B cell (primary cell): ENCODE measurements around the gene RUVBL1. TPM values are rescaled to one million over a fixed set of nuclear protein-coding genes. Genes with fewer than 3 reads are reported as not detected.

ENCODE experiments used
- ATAC-seq: fragments of 200-7000 bp; cut with Tn5 transposase; one replicate; pipeline ENCODE4 v1.10.0; 2021; ENCODE audit warnings: low read depth, mild to moderate bottlenecking, moderate number of reproducible peaks, moderate library complexity
- CTCF ChIA-PET: fragments of 350-600 bp; sonication (Branson Sonifier 250); formaldehyde crosslinking; loops from one replicate; lab custom pipeline; 2021; ENCODE audit warnings: antibody characterized with exemption, inconsistent platforms; lab: Charles Lee
- POLR2A ChIA-PET: fragments of 350-600 bp; sonication (Branson Sonifier 250); formaldehyde crosslinking; loops from one replicate; lab custom pipeline; 2021; ENCODE audit warnings: antibody characterized with exemption; lab: Charles Lee
- DNase-seq: peaks from one replicate; pipeline ENCODE4 v3.0.0; 2013
- H2AFZ ChIP-seq: 2 replicates; pipeline ENCODE4 v1.6.1; 2012; ENCODE audit warnings: mild to moderate bottlenecking, low read depth, low read length; ENCODE audit not compliant: insufficient read depth, poor library complexity, severe bottlenecking
- H3K27ac ChIP-seq, 2 donors: 1 replicate in 1 of 2; 2 replicates in 1 of 2; pipeline ENCODE4 v1.5.1; 2012 to 2013; ENCODE audit warnings: low read length in 2 of 2, mild to moderate bottlenecking in 2 of 2, moderate library complexity in 1 of 2
- H3K27me3 ChIP-seq, 4 experiments: fragments of 200-600 bp in 1 of 4; sonication (generic) in 1 of 4; replicated peaks in 1 of 4; 1 replicate in 2 of 4; 2 replicates in 2 of 4; pipeline versions ENCODE4 v1.6.1 to v1.7.0; 2013 to 2016; ENCODE audit warnings: low read length in 3 of 4, mild to moderate bottlenecking in 2 of 4, mixed read lengths in 1 of 4, moderate library complexity in 1 of 4; ENCODE audit not compliant: insufficient read depth in 4 of 4, control insufficient read depth in 3 of 4; ENCODE audit errors: control extremely low read depth in 1 of 4
- H3K36me3 ChIP-seq, 2 experiments: replicated peaks in 1 of 2; 1 replicate in 1 of 2; 2 replicates in 1 of 2; pipeline versions ENCODE4 v1.6.1 to v1.7.1; 2013; ENCODE audit warnings: low read length in 1 of 2; ENCODE audit not compliant: insufficient read depth in 2 of 2, control insufficient read depth in 1 of 2; ENCODE audit errors: control extremely low read depth in 1 of 2, extremely low read depth in 1 of 2
- H3K4me1 ChIP-seq, 2 donors: fragments of 200-600 bp in 1 of 2; sonication (generic) in 1 of 2; 1 replicate in 1 of 2; 2 replicates in 1 of 2; pipeline versions ENCODE4 v1.5.1 to v1.6.1; 2013 to 2017; ENCODE audit warnings: low read length in 2 of 2; ENCODE audit not compliant: control insufficient read depth in 2 of 2, insufficient read depth in 2 of 2
- H3K4me2 ChIP-seq: replicated peaks from 2 replicates; pipeline ENCODE3; 2012; ENCODE audit warnings: mild to moderate bottlenecking, low read depth, low read length; ENCODE audit not compliant: poor library complexity, severe bottlenecking
- H3K4me3 ChIP-seq, 5 experiments: fragments of 200-600 bp in 1 of 5; sonication (generic) in 1 of 5; 1 replicate in 3 of 5; 2 replicates in 2 of 5; pipeline versions ENCODE4 v1.5.1 to v1.7.0; 2011 to 2016; ENCODE audit warnings: low read length in 4 of 5, mild to moderate bottlenecking in 4 of 5, low read depth in 2 of 5, control low read depth in 1 of 5, moderate library complexity in 1 of 5; ENCODE audit not compliant: insufficient read depth in 1 of 5; ENCODE audit errors: control extremely low read depth in 1 of 5, extremely low read depth in 1 of 5
- H3K79me2 ChIP-seq: fragments of 200-600 bp; sonication (generic); one replicate; pipeline ENCODE4 v1.6.0; 2016; ENCODE audit warnings: low read length; ENCODE audit not compliant: control insufficient read depth, insufficient read depth
- H3K9ac ChIP-seq: fragments of 200-600 bp; sonication (generic); 2 replicates; pipeline ENCODE4 v1.6.1; 2017; ENCODE audit warnings: mild to moderate bottlenecking, low read length, moderate library complexity
- H3K9me3 ChIP-seq, 3 donors: one replicate each; pipeline versions ENCODE4 v1.6.1 to v1.7.1; 2013; ENCODE audit warnings: low read length in 2 of 3; ENCODE audit not compliant: control insufficient read depth in 2 of 3, insufficient read depth in 1 of 3; ENCODE audit errors: control extremely low read depth in 1 of 3
- H4K20me1 ChIP-seq: 2 replicates; pipeline ENCODE4 v1.6.0; 2012; ENCODE audit warnings: mild to moderate bottlenecking, low read length; ENCODE audit not compliant: insufficient read depth, control insufficient read depth, poor library complexity, severe bottlenecking
- H3K27ac Mint-ChIP-seq: one replicate; pipeline ENCODE4 v1.8.0; 2021; ENCODE audit warnings: mixed read lengths
- H3K27me3 Mint-ChIP-seq: one replicate; pipeline ENCODE4 v1.8.0; 2021; ENCODE audit warnings: mixed read lengths
- H3K4me1 Mint-ChIP-seq: one replicate; pipeline ENCODE4 v1.8.0; 2021; ENCODE audit warnings: mixed read lengths
- H3K4me3 Mint-ChIP-seq: one replicate; pipeline ENCODE4 v1.8.0; 2021; ENCODE audit warnings: mixed read lengths
- H3K9me3 Mint-ChIP-seq: one replicate; pipeline ENCODE4 v1.8.0; 2022; ENCODE audit warnings: mixed read lengths; ENCODE audit not compliant: insufficient read depth
- EZH2 ChIP-seq: IDR thresholded peaks from 2 replicates; pipeline ENCODE4 v1.6.1; 2012; ENCODE audit warnings: borderline replicate concordance, low read depth, mild to moderate bottlenecking, moderate library complexity, low read length; ENCODE audit not compliant: insufficient read depth, poor library complexity, severe bottlenecking
- WGBS: methylation state at CpG from one replicate; pipeline ENCODE4 v1.1.5; 2013; ENCODE audit warnings: missing lambda C conversion rate; ENCODE audit not compliant: insufficient coverage; 5-methylcytosine and 5-hydroxymethylcytosine counted together
- intact Hi-C: fragments of 100-400 bp; cut with micrococcal nuclease; formaldehyde crosslinking; loops from one replicate; pipeline ENCODE4 v1.10.0; 2022
- polyA plus RNA-seq: library from polyadenylated mRNA; depleted of rRNA; stranded (reverse); fragments of >200 nt; gene quantifications from 2 replicates; pipeline ENCODE4 v1.2.3, GENCODE V29; 2012
- total RNA-seq, 2 donors: library from RNA; stranded (reverse); fragments of 120-200 nt in 1 of 2; gene quantifications; 1 replicate in 1 of 2; 2 replicates in 1 of 2; pipeline versions ENCODE4 v1.2.3 to v1.2.4, GENCODE V29; 2013 to 2022
- TF ChIP-seq, protein P1 (sequence below): fragments of 200-600 bp; IDR thresholded peaks from one replicate; pipeline ENCODE4 v1.8.0; 2022; ENCODE audit warnings: antibody characterized with exemption, mild to moderate bottlenecking

RUVBL1 gene
- total and polyA plus RNA-seq, 2 donors (not counting 1 experiment from before 2014, with no cell fraction given), result 20.4 to 20.5 TPM

DNA sequence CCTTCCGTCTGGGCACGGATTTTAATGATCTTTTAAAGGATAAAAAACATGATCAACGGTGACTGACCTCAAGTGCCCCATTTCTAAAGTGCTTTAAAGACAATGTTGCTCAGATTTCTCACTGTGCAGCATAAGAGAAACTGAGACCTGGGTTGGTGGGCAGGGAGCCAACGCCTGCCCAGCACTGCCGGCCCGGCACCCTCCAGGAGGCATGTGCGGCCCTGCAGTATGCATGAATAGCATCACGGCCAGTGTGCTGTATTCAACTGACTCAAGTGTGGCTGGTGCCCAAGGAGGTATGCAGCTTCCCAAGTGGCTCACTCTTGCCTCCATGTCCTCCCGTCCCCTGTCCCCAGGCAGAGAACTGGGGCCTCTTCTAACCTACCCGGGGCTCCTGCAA lies 41.1 kb downstream of the RUVBL1 start:
- Mint-ChIP-seq H3K27me3 (no peaks in the 10 kb centered on the region), H3K9me3 (no peaks in the 10 kb centered on the region), H3K4me1 (peaks cover 2% of the 10 kb centered on the region), H3K4me3 (no peak overlapping the region), H3K27ac (no peak overlapping the region)
- H3K27me3 ChIP-seq, result no peaks in the 10 kb centered on the region
- peaks cover 0 to 50% of the 10 kb centered on the region in 2 experiments for H3K36me3 ChIP-seq
- no peaks in the 10 kb centered on the region for H3K9me3 ChIP-seq
- TF ChIP-seq, protein P1, sequence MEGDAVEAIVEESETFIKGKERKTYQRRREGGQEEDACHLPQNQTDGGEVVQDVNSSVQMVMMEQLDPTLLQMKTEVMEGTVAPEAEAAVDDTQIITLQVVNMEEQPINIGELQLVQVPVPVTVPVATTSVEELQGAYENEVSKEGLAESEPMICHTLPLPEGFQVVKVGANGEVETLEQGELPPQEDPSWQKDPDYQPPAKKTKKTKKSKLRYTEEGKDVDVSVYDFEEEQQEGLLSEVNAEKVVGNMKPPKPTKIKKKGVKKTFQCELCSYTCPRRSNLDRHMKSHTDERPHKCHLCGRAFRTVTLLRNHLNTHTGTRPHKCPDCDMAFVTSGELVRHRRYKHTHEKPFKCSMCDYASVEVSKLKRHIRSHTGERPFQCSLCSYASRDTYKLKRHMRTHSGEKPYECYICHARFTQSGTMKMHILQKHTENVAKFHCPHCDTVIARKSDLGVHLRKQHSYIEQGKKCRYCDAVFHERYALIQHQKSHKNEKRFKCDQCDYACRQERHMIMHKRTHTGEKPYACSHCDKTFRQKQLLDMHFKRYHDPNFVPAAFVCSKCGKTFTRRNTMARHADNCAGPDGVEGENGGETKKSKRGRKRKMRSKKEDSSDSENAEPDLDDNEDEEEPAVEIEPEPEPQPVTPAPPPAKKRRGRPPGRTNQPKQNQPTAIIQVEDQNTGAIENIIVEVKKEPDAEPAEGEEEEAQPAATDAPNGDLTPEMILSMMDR, result no peak
- TF ChIP-seq EZH2, result no peak
- no peaks in the 10 kb centered on the region for H4K20me1 ChIP-seq
- H3K4me2 ChIP-seq, result no peak overlapping the region
- CTCF ChIA-PET, result interaction anchor here (1.5 kb wide), 1 partner anchor 13 kb away, joined by 4 read pairs; no protein-coding TSS in a partner anchor
- no peak overlapping the region for H3K4me3 ChIP-seq
- H3K4me1 ChIP-seq, result peaks cover under 1 to 4% of the 10 kb centered on the region in 2 donors
- H3K27ac ChIP-seq, result no peak overlapping the region
- ATAC-seq (no peak), DNase-seq (no peak)
- intact Hi-C loops, result no loop called here
- 97% methylated on average over 8 of the region's 10 CpGs for WGBS
- H3K79me2 ChIP-seq, result no peaks in the 10 kb centered on the region
- no peak overlapping the region for H2AFZ ChIP-seq
- POLR2A ChIA-PET, result no interaction called here
- no peak overlapping the region for H3K9ac ChIP-seq

DNA sequence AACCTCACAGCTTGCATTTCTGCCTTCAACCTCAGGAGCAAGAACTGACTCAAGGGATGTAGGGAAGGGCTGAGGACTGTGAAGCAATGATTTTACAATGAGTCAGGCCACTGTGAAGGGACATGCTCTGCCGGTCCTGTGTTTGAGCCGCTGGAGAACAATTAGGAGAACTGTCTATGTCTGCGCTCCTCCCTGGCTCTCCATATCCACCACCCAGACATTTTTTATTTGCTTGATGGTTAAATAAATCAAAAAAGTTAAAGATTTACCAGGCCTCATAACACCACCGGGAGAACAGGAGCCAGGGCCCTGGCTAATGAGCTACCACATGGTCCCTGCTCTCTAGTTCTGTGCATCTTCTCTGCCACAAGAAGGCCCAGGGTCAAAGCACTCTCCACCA lies 41.8 kb downstream of the RUVBL1 start:
- Histone ChIP-seq H3K9me3 (no peaks in the 10 kb centered on the region), H3K4me1 (peaks cover 6 to 10% of the 10 kb centered on the region in 2 donors), H3K4me2 (no peak overlapping the region), H3K9ac (no peak overlapping the region), H4K20me1 (no peaks in the 10 kb centered on the region), H3K27ac (no peak overlapping the region), H3K4me3 (no peak overlapping the region), H3K36me3 (peaks cover 0 to 43% of the 10 kb centered on the region in 2 experiments), H3K27me3 (no peaks in the 10 kb centered on the region), H3K79me2 (no peaks in the 10 kb centered on the region), H2AFZ (no peak overlapping the region)
- POLR2A ChIA-PET, result no interaction called here
- intact Hi-C loops, result no loop called here
- no peaks in the 10 kb centered on the region for H3K27me3 Mint-ChIP-seq
- DNase-seq (no peak), ATAC-seq (no peak)
- CTCF ChIA-PET, result interaction anchor here (1.5 kb wide), 1 partner anchor 13 kb away, joined by 4 read pairs; no protein-coding TSS in a partner anchor
- TF ChIP-seq, protein P1, result no peak
- no peak for TF ChIP-seq EZH2
- H3K9me3 Mint-ChIP-seq, result no peaks in the 10 kb centered on the region
- H3K4me3 Mint-ChIP-seq, result no peak overlapping the region
- no peak overlapping the region for H3K27ac Mint-ChIP-seq
- H3K4me1 Mint-ChIP-seq, result peaks cover 7% of the 10 kb centered on the region
- whole genome bisulfite sequencing, result 100% methylated on average over 1 of the region's 4 CpGs
